Fibroblast of the aortic adventitia (primary cell): ENCODE data around the gene UBXN10. TPM values are rescaled to one million over a fixed set of nuclear protein-coding genes. Genes with fewer than 3 reads are reported as not detected.

Source experiments
- DNase-seq: peaks from one replicate; pipeline ENCODE4 v3.0.0-alpha.2; 2010; ENCODE audit warnings: low read depth
- H3K4me3 ChIP-seq: 2 replicates; pipeline ENCODE4 v1.5.1; 2011; ENCODE audit warnings: low read depth, mild to moderate bottlenecking, control low read depth, low read length, moderate library complexity
- total RNA-seq: library from RNA; depleted of rRNA; stranded (reverse); fragments of >200 nt; gene quantifications from 2 replicates; pipeline ENCODE4 v1.2.3, GENCODE V29; 2012; ENCODE audit warnings: low replicate concordance
- TF ChIP-seq, protein P1 (sequence below): IDR thresholded peaks from 2 replicates; pipeline ENCODE4 v1.5.1; 2011; ENCODE audit warnings: mild to moderate bottlenecking, low read length, control low read depth, inconsistent platforms; ENCODE audit not compliant: insufficient read depth

UBXN10 gene
- total RNA-seq, 1 donor = not detected

- DNase-seq = no peak
- TF ChIP-seq, protein P1, sequence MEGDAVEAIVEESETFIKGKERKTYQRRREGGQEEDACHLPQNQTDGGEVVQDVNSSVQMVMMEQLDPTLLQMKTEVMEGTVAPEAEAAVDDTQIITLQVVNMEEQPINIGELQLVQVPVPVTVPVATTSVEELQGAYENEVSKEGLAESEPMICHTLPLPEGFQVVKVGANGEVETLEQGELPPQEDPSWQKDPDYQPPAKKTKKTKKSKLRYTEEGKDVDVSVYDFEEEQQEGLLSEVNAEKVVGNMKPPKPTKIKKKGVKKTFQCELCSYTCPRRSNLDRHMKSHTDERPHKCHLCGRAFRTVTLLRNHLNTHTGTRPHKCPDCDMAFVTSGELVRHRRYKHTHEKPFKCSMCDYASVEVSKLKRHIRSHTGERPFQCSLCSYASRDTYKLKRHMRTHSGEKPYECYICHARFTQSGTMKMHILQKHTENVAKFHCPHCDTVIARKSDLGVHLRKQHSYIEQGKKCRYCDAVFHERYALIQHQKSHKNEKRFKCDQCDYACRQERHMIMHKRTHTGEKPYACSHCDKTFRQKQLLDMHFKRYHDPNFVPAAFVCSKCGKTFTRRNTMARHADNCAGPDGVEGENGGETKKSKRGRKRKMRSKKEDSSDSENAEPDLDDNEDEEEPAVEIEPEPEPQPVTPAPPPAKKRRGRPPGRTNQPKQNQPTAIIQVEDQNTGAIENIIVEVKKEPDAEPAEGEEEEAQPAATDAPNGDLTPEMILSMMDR = no peak
- no peak overlapping the region for H3K4me3 ChIP-seq
Observed at GRCh38 chr1:20139776-20140612, 45.9 kb upstream of the UBXN10 start.

- no peak overlapping the region for H3K4me3 ChIP-seq
- no peak for DNase-seq
- TF ChIP-seq, protein P1 = no peak
Observed at GRCh38 chr1:20141001-20141400, 44.9 kb upstream of the UBXN10 start.

GRCh38 chr1:20141466-20141865 is 44.4 kb upstream of the UBXN10 start:
- DNase-seq = no peak
- TF ChIP-seq, protein P1 = no peak
- H3K4me3 ChIP-seq = no peak overlapping the region

GRCh38 chr1:20142001-20142710 is 43.7 kb upstream of the UBXN10 start:
- TF ChIP-seq, protein P1 = no peak
- no peak overlapping the region for H3K4me3 ChIP-seq
- DNase-seq = no peak

GRCh38 chr1:20143318-20143717 is 42.6 kb upstream of the UBXN10 start:
- no peak for DNase-seq
- TF ChIP-seq, protein P1 = no peak
- no peak overlapping the region for H3K4me3 ChIP-seq

- DNase-seq = no peak
- H3K4me3 ChIP-seq = no peak overlapping the region
- TF ChIP-seq, protein P1 = no peak
Observed at GRCh38 chr1:20143734-20144565, 41.9 kb upstream of the UBXN10 start.
